ENCODE results near the gene ZXDC.

GRCh38 chr3:126512916-126513650 lies 37.4 kb upstream of the ZXDC start:
- no peak for TF ChIP-seq CTCF (conservative IDR thresholded peaks at IDR 0.05; ENCODE audit: low read length)
- no peak for TF ChIP-seq EZH2phosphoT487 (IDR thresholded peaks at IDR 0.05; ENCODE audit: borderline replicate concordance)

Data from Loucy (cell line).